Kidney capillary endothelial cell (primary cell): ENCODE results near the gene TFDP1.

ENCODE experiments used
- DNase-seq: peaks from one replicate; pipeline ENCODE4 v3.0.0-alpha.2; 2018; ENCODE audit warnings: low spot score

TFDP1 gene

GRCh38 chr13:113632706-113633484, 48.3 kb downstream of the TFDP1 start:
- DNase-seq, result no peak

GRCh38 chr13:113633485-113633873, 48.9 kb downstream of the TFDP1 start:
- no peak for DNase-seq

GRCh38 chr13:113634279-113635047, 49.9 kb downstream of the TFDP1 start:
- no peak for DNase-seq

GRCh38 chr13:113635048-113635420, 50.5 kb downstream of the TFDP1 start:
- DNase-seq, result no peak

GRCh38 chr13:113635709-113636108, 51.2 kb downstream of the TFDP1 start:
- no peak for DNase-seq

GRCh38 chr13:113636266-113636963, 51.9 kb downstream of the TFDP1 start:
- no peak for DNase-seq

- no peak for DNase-seq
Measured at GRCh38 chr13:113637262-113638160, 53.0 kb downstream of the TFDP1 start.

GRCh38 chr13:113638173-113638746, 53.7 kb downstream of the TFDP1 start:
- no peak for DNase-seq

GRCh38 chr13:113638806-113639205, 54.3 kb downstream of the TFDP1 start:
- no peak for DNase-seq

- DNase-seq, result no peak
Measured at GRCh38 chr13:113639616-113640262, 55.2 kb downstream of the TFDP1 start.

- no peak for DNase-seq
Measured at GRCh38 chr13:113641426-113641825, 56.9 kb downstream of the TFDP1 start.

- no peak for DNase-seq
Measured at GRCh38 chr13:113642563-113642962, 58.0 kb downstream of the TFDP1 start.

GRCh38 chr13:113643593-113643992, 59.0 kb downstream of the TFDP1 start:
- DNase-seq, result no peak

GRCh38 chr13:113644800-113645199, 60.2 kb downstream of the TFDP1 start:
- no peak for DNase-seq

- no peak for DNase-seq
Measured at GRCh38 chr13:113645329-113645728, 60.8 kb downstream of the TFDP1 start.

- no peak for DNase-seq
Measured at GRCh38 chr13:113646376-113646775, 61.8 kb downstream of the TFDP1 start.

GRCh38 chr13:113646921-113647340, 62.4 kb downstream of the TFDP1 start:
- no peak for DNase-seq

GRCh38 chr13:113647351-113648215, 63.0 kb downstream of the TFDP1 start:
- no peak for DNase-seq

- no peak for DNase-seq
Measured at GRCh38 chr13:113648216-113648610, 63.7 kb downstream of the TFDP1 start.

- no peak for DNase-seq
Measured at GRCh38 chr13:113649212-113649611, 64.7 kb downstream of the TFDP1 start.
